Neural cell (in vitro differentiated cells): ENCODE measurements around the gene PARP3. TPM values are rescaled to one million over a fixed set of nuclear protein-coding genes. Genes with fewer than 3 reads are reported as not detected.

Experiments used
- H2AFZ ChIP-seq: fragments of 200-600, 300-800 bp; sonication (generic), shearing (Covaris generic); 2 replicates; pipeline ENCODE4 v1.6.0; 2014; ENCODE audit warnings: low read depth, mild to moderate bottlenecking, antibody characterized with exemption, low read length, moderate library complexity
- H3F3A ChIP-seq: fragments of 200-600 bp; shearing (Covaris generic); 2 replicates; pipeline ENCODE4 v1.6.1; 2016; ENCODE audit warnings: mild to moderate bottlenecking, moderate library complexity, mixed read lengths, antibody characterized with exemption, low read length; ENCODE audit not compliant: insufficient read depth, poor library complexity, severe bottlenecking
- H3K27ac ChIP-seq: fragments of 200-600, 300-800 bp; sonication (generic), shearing (Covaris generic); 2 replicates; pipeline ENCODE4 v1.5.1; 2014; ENCODE audit warnings: mild to moderate bottlenecking, low read length, moderate library complexity
- H3K27me3 ChIP-seq: fragments of 300-800, 200-600 bp; sonication (generic), shearing (Covaris generic); 2 replicates; pipeline ENCODE4 v1.6.0; 2014; ENCODE audit warnings: mild to moderate bottlenecking, low read depth, low read length, moderate library complexity; ENCODE audit not compliant: insufficient read depth
- H3K36me3 ChIP-seq: fragments of 300-800, 200-600 bp; sonication (generic), shearing (Covaris generic); 2 replicates; pipeline ENCODE4 v1.5.1; 2014; ENCODE audit warnings: mild to moderate bottlenecking, antibody characterized with exemption, low read length, moderate library complexity; ENCODE audit not compliant: insufficient read depth
- H3K4me2 ChIP-seq: fragments of 300-800, 200-600 bp; sonication (generic), shearing (Covaris generic); 2 replicates; pipeline ENCODE4 v1.6.0; 2014; ENCODE audit warnings: mild to moderate bottlenecking, low read length
- H3K4me3 ChIP-seq: fragments of 300-800, 200-600 bp; sonication (generic), shearing (Covaris generic); 2 replicates; pipeline ENCODE4 v1.5.1; 2014; ENCODE audit warnings: mild to moderate bottlenecking, low read length, moderate library complexity
- H3K79me2 ChIP-seq: fragments of 200-600 bp; shearing (Covaris generic); replicated peaks from 2 replicates; pipeline ENCODE4 v1.6.0; 2014; ENCODE audit warnings: mild to moderate bottlenecking, low read length, moderate library complexity; ENCODE audit not compliant: insufficient read depth
- H3K9ac ChIP-seq: fragments of 300-800, 200-600 bp; sonication (generic), shearing (Covaris generic); 2 replicates; pipeline ENCODE4 v1.6.1; 2016; ENCODE audit warnings: mild to moderate bottlenecking, low read length, mixed read lengths
- H3K9me2 ChIP-seq: fragments of 200-600 bp; shearing (Covaris generic); 2 replicates; pipeline ENCODE4 v1.6.1; 2016; ENCODE audit warnings: mild to moderate bottlenecking, low read length, mixed read lengths; ENCODE audit not compliant: insufficient read depth
- H3K9me3 ChIP-seq: fragments of 200-600, 300-800 bp; sonication (generic), shearing (Covaris generic); 2 replicates; pipeline ENCODE4 v1.6.1; 2016; ENCODE audit warnings: mild to moderate bottlenecking, mixed run types, low read length, moderate library complexity, mixed read lengths
- H4K20me1 ChIP-seq: fragments of 200-600 bp; shearing (Covaris generic); 2 replicates; pipeline ENCODE4 v1.6.1; 2016; ENCODE audit warnings: mild to moderate bottlenecking, mixed run types; ENCODE audit not compliant: insufficient read depth
- EP300 ChIP-seq: fragments of 450-650 bp; conservative IDR thresholded peaks from 2 replicates; pipeline ENCODE4 v1.6.1; 2014; ENCODE audit warnings: antibody characterized with exemption, mild to moderate bottlenecking, moderate library complexity; ENCODE audit not compliant: poor library complexity, severe bottlenecking
- EZH2 ChIP-seq: fragments of 200-600, 300-800 bp; shearing (Covaris generic), sonication (generic); IDR thresholded peaks from 2 replicates; pipeline ENCODE4 v1.6.1; 2014; ENCODE audit warnings: antibody characterized with exemption, low read length, borderline replicate concordance, mild to moderate bottlenecking; ENCODE audit not compliant: insufficient read depth, poor library complexity, severe bottlenecking
- MXI1 ChIP-seq: fragments of 450-650 bp; conservative IDR thresholded peaks from 2 replicates; pipeline ENCODE4 v1.6.1; 2014; ENCODE audit warnings: antibody characterized with exemption, mild to moderate bottlenecking; ENCODE audit not compliant: poor library complexity, severe bottlenecking
- POLR2AphosphoS5 ChIP-seq: IDR thresholded peaks from 2 replicates; pipeline ENCODE4 v1.6.1; 2012
- RAD21 ChIP-seq: fragments of 450-650 bp; conservative IDR thresholded peaks from 2 replicates; pipeline ENCODE4 v1.6.1; 2014; ENCODE audit warnings: antibody characterized with exemption, mild to moderate bottlenecking, moderate library complexity
- SMC3 ChIP-seq: fragments of 450-650 bp; conservative IDR thresholded peaks from 2 replicates; pipeline ENCODE4 v1.6.1; 2014; ENCODE audit warnings: antibody characterized with exemption, mild to moderate bottlenecking, moderate library complexity; ENCODE audit not compliant: poor library complexity
- TAF1 ChIP-seq: IDR thresholded peaks from 2 replicates; pipeline ENCODE4 v1.6.1; 2012; ENCODE audit warnings: low read depth
- polyA plus RNA-seq: library from polyadenylated mRNA; depleted of rRNA; stranded (reverse); fragments of >200 nt; gene quantifications from 2 replicates; pipeline ENCODE4 v1.2.3, GENCODE V29; 2014
- TF ChIP-seq, protein P1 (sequence below): IDR thresholded peaks from 2 replicates; pipeline ENCODE4 v1.6.1; 2012; ENCODE audit warnings: borderline replicate concordance
- TF ChIP-seq, protein P2 (sequence below): fragments of 450-650 bp; IDR thresholded peaks from 2 replicates; pipeline ENCODE4 v1.5.1; 2014; ENCODE audit warnings: antibody characterized with exemption, mild to moderate bottlenecking, moderate library complexity; ENCODE audit not compliant: poor library complexity, severe bottlenecking

Gene PARP3
- polyA plus RNA-seq, 1 donor from 2014 or later = 5.3 TPM

DNA sequence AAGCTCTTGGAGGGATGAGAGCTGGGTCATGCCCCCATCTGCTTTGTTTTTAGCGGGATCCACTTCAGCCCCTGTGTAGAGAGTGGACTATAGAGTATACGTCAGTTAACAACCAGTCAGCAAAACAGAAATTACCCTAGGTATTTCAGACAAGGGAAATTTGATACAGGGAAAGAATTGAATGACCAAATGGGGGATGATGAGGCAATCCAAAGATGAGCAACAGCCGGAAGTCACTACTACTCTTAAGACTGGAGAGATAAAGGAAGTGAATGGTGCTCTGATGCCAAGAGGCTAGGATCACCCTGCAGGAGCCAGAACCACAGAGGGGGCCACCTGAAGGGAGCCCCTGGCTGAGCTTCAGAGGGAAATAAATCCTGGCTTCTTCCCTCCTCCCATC lies 11.3 kb downstream of the PARP3 start:
- no peak overlapping the region for H3K27ac ChIP-seq
- H3F3A ChIP-seq = no peaks in the 10 kb centered on the region
- H3K4me2 ChIP-seq = no peak overlapping the region
- TF ChIP-seq, protein P1, sequence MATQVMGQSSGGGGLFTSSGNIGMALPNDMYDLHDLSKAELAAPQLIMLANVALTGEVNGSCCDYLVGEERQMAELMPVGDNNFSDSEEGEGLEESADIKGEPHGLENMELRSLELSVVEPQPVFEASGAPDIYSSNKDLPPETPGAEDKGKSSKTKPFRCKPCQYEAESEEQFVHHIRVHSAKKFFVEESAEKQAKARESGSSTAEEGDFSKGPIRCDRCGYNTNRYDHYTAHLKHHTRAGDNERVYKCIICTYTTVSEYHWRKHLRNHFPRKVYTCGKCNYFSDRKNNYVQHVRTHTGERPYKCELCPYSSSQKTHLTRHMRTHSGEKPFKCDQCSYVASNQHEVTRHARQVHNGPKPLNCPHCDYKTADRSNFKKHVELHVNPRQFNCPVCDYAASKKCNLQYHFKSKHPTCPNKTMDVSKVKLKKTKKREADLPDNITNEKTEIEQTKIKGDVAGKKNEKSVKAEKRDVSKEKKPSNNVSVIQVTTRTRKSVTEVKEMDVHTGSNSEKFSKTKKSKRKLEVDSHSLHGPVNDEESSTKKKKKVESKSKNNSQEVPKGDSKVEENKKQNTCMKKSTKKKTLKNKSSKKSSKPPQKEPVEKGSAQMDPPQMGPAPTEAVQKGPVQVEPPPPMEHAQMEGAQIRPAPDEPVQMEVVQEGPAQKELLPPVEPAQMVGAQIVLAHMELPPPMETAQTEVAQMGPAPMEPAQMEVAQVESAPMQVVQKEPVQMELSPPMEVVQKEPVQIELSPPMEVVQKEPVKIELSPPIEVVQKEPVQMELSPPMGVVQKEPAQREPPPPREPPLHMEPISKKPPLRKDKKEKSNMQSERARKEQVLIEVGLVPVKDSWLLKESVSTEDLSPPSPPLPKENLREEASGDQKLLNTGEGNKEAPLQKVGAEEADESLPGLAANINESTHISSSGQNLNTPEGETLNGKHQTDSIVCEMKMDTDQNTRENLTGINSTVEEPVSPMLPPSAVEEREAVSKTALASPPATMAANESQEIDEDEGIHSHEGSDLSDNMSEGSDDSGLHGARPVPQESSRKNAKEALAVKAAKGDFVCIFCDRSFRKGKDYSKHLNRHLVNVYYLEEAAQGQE = no peak
- TF ChIP-seq EP300 (no peak), EZH2 (no peak), TAF1 (no peak), POLR2AphosphoS5 (no peak), MXI1 (no peak), RAD21 (no peak), SMC3 (no peak)
- TF ChIP-seq, protein P2, sequence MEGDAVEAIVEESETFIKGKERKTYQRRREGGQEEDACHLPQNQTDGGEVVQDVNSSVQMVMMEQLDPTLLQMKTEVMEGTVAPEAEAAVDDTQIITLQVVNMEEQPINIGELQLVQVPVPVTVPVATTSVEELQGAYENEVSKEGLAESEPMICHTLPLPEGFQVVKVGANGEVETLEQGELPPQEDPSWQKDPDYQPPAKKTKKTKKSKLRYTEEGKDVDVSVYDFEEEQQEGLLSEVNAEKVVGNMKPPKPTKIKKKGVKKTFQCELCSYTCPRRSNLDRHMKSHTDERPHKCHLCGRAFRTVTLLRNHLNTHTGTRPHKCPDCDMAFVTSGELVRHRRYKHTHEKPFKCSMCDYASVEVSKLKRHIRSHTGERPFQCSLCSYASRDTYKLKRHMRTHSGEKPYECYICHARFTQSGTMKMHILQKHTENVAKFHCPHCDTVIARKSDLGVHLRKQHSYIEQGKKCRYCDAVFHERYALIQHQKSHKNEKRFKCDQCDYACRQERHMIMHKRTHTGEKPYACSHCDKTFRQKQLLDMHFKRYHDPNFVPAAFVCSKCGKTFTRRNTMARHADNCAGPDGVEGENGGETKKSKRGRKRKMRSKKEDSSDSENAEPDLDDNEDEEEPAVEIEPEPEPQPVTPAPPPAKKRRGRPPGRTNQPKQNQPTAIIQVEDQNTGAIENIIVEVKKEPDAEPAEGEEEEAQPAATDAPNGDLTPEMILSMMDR = no peak
- H3K9me3 ChIP-seq = no peaks in the 10 kb centered on the region
- no peaks in the 10 kb centered on the region for H4K20me1 ChIP-seq
- no peaks in the 10 kb centered on the region for H3K79me2 ChIP-seq
- H3K27me3 ChIP-seq = peaks cover 14% of the 10 kb centered on the region
- H3K9ac ChIP-seq = no peak overlapping the region
- no peak overlapping the region for H2AFZ ChIP-seq
- no peaks in the 10 kb centered on the region for H3K36me3 ChIP-seq
- H3K4me3 ChIP-seq = no peak overlapping the region
- no peaks in the 10 kb centered on the region for H3K9me2 ChIP-seq

DNA sequence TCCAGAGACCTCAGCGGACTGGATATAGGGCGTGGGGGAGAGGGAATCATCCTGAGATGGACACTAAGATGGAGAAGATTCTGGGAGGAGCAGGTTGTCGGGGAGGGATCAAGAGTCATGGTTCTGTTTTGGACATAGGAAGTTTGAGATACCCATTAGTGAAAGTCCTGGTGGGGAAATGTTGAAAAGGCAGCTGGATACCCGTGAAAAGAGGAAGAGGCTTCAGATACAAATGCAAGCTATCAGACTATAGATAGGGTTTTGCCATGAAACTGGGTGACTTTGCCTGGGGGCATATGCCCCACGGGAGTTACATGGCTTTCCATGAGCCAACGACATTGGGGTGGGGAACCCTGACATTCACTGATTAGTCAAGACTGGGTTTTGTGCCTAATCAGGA lies 11.9 kb downstream of the PARP3 start:
- Histone ChIP-seq H3K4me3 (no peak overlapping the region), H3K36me3 (no peaks in the 10 kb centered on the region), H3K9me3 (no peaks in the 10 kb centered on the region), H3K4me2 (no peak overlapping the region), H3K27me3 (peaks cover 14% of the 10 kb centered on the region), H2AFZ (no peak overlapping the region), H4K20me1 (no peaks in the 10 kb centered on the region), H3K9me2 (no peaks in the 10 kb centered on the region), H3K27ac (no peak overlapping the region), H3F3A (no peaks in the 10 kb centered on the region), H3K79me2 (no peaks in the 10 kb centered on the region), H3K9ac (no peak overlapping the region)
- no peak for TF ChIP-seq RAD21
- TF ChIP-seq EP300 = no peak
- TF ChIP-seq SMC3 = no peak
- no peak for TF ChIP-seq EZH2
- TF ChIP-seq MXI1 = no peak
- TF ChIP-seq, protein P2 = no peak
- TF ChIP-seq, protein P1 = no peak
- no peak for TF ChIP-seq POLR2AphosphoS5
- no peak for TF ChIP-seq TAF1
